Dermis blood vessel endothelial cell (primary cell): ENCODE results near the gene CSMD2. TPM values are rescaled to one million over a fixed set of nuclear protein-coding genes. Genes with fewer than 3 reads are reported as not detected.

Experiments
- DNase-seq: peaks from one replicate; pipeline ENCODE4 v3.0.0; 2010
- total RNA-seq: library from RNA; depleted of rRNA; stranded (reverse); fragments of >200 nt; gene quantifications from 2 replicates; pipeline ENCODE4 v1.2.3, GENCODE V29; 2014

The CSMD2 gene
- total RNA-seq, 1 donor from 2014 or later: under 0.01 TPM

DNA sequence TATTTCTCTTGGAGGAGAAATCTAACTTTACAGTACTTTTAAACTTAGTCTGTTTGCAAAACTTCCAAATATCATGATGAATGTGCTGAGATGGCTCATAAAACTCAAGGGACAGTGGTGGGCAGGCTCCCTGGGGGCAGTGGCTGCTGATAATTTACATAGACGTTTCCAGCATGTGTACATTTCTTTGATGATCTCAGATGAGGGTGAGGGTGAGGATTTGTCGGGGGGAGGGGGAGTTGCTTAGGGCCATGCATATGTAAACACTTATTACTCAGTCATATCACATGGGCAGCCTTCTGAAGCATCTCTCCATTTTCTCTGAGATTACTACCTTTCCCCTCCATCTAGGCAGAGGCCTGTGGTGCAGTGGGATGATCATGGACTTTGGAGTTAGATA, 454.1 kb downstream of the CSMD2 start:
- no peak for DNase-seq

GRCh38 chr1:33709783-33710718, 455.0 kb downstream of the CSMD2 start:
- no peak for DNase-seq

- DNase-seq: no peak
Measured at GRCh38 chr1:33709174-33709782, 455.8 kb downstream of the CSMD2 start.

DNA sequence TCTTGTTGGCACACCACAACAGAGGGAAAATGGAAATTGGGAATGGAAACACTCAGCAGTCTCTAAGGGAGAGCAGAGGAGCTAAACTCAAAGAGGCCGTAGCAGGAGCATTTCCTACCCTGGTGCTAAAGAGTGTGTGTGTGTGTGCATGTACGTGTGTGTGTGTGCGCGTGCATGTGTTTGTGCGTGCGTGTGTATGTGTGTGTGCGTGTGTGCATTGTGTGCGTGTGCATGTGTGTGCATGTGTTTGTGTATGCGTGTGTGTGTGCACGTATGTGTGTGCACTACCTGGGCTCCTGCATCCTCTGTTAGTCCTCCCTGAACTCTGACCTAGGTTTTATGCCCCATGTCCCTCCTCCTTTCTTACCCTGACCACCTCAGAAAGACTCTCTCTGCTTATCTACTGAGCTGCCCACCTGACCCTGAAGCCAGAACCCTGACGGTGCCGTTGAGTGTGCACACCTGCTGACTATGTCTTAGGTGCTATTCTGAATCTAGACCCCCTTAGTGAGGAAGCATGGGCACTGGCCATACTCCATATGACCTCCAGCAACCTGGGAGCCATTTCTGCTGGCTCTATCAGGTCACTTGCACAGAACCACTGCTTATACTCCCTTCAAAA, 458.3 kb downstream of the CSMD2 start:
- DNase-seq: no peak

DNA sequence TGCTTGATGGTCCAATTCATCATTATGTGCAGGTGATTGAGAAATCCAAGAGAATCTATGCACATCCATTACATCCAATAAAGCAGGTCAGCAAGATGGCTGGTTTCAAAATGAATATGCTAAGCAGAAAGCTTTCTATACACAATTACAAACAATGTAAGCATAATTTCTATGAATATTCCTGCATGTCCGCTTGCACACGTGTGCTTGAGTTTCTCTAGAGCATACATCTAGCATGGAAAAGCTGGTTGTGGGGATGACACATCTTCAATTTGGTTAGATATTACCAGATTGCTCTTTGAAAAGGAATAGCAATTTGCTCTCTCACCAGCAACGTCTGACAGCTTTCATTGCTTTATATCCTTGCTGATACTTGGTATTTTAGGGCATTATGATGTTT, 461.6 kb downstream of the CSMD2 start:
- no peak for DNase-seq

- no peak for DNase-seq
Measured at GRCh38 chr1:33698361-33699035, 466.5 kb downstream of the CSMD2 start.

- DNase-seq: no peak
Measured at GRCh38 chr1:33697816-33698215, 467.2 kb downstream of the CSMD2 start.

- no peak for DNase-seq
Measured at GRCh38 chr1:33696962-33697361, 468.1 kb downstream of the CSMD2 start.

DNA sequence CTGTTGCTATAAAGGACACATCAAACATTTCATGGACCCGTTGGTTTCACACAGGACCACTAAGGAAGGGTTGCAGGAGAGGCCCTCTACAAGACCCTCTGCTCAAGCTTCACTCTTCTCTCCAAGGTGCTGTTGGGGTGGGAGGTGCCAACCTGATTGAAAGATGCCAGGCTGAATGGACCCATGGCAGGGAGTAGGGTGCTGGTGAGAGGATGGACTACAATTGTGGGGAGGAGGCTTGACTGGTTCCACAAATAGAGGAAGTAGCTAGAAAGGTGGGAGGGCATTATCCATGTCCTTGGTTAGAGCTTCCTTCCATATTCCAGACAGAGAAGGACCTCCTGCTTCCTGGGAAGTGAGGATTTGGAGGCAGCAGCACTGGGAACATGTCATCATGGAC, 468.7 kb downstream of the CSMD2 start:
- DNase-seq: no peak

- DNase-seq: no peak
Measured at GRCh38 chr1:33692206-33693188, 472.5 kb downstream of the CSMD2 start.

- DNase-seq: no peak
Measured at GRCh38 chr1:33687000-33687399, 478.0 kb downstream of the CSMD2 start.

DNA sequence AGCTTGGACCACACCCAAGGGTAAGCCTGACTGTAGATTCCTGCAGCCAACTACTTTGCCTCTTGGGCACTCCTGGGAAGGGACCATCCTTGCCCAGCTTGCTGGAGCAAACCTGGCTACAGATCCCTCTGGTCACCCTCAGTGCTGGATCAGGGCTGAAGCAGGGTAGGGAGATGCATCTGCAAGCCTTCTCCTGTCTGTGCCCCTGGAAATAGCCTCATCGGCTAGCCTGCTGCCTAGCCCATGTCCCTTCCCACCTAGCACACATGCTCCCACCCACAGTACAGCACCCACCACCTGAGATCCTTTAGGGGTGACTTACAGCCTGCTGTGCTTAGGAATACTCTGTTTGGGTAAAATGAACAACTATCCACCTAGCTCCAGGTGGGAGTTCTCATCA, 478.5 kb downstream of the CSMD2 start:
- DNase-seq: no peak

GRCh38 chr1:33685256-33685655, 479.8 kb downstream of the CSMD2 start:
- no peak for DNase-seq

DNA sequence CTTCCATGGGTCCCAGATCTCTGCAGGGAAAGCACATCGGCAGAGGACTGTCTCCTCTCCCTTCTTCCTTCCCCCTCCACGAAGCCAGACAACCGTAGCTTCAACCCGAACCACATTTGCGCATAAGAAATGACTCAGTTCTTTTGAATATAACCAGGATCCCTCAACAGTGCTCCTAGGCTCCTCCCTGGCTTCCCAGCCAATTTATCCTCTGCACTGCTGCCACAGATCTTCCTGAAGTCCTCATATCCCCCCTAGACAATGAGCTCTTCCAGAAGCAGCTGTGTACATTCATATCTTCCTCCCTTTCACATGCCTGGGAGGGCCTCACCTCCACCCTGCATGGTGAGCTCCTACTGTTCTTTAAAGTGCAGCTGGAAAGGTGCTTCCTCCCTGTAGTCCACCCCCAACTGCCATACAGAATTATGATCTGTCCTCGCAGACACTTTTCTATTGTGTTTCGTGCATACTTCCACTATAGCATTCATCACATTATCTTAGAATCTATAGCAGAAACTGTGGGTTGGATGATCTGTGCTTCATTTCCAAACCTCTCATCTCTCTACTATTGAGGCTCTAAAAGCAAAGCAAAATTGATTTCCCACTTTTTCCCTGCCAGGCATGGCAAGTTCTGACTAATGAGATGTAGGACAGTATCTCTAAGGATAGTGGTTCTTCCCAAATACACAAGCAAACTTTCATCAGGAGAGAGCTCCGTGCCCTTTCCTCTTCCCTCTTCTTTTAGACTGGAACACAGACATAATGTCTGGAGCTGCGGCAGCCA, 480.4 kb downstream of the CSMD2 start:
- no peak for DNase-seq

DNA sequence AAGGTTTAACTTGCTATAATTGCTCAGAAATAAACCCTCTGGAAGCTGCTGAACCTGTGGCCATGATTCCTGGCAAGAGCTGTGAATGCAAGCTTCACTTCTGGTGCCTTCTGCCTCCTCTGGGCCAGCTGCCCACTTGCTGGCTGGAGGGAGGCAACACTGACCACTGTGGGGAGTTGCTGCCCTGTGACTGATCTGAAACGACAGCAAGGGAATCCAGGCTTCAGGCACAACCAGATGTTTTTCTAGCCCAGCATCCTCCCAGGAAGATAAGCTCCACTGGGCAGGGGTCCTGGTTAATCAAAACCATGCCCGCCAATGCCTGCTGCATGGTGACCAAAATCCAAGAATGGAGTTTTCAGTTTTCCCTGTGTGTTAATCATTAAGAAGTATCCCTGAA, 481.1 kb downstream of the CSMD2 start:
- no peak for DNase-seq

- no peak for DNase-seq
Measured at GRCh38 chr1:33682371-33682770, 482.7 kb downstream of the CSMD2 start.

DNA sequence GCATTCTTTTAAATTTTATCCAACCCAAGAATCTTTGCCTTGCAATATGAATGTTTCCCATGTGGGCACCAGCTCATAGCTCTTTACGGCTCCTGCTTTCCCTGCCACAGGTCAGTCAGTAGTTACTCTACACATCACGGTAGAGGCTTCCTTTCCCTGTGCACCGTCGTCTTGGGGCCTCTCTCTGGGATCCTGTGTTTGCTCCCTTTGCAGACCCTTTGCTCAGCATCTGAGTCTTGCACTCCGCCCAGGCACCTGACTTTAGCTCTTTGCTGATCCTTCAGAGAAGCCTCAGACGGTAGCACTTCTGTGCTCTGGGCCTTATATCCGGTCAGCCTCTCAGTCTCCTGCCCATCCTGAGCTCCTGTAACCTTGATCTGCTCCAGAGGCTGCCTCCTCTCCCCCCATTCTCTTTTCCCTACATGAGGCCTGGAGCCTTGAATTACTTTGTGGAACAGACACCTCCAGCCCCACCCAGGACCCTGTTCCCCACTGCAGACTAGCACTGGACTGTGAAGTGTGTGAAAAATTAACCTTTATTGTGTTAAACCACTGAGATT, 484.7 kb downstream of the CSMD2 start:
- DNase-seq: no peak

GRCh38 chr1:33670567-33670966, 494.5 kb downstream of the CSMD2 start:
- DNase-seq: no peak

DNA sequence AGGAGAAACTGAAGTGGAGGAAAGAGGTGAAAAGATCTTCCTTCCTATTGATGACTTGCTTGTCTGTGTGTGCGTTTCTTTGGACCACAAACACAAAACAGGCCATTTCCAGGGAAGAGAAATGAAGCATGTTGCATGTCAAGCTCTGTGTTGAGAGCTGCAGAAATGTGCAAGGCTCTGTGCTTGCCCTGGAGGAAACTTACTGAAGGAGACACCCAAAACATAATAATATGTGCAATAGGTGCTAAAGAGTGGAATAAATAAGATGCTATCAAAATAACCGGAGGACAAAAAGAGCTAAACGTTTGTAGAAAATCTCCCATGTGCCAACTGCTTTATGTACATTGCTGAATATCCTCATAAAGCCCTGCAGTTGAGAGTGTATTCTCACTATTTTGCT, 496.3 kb downstream of the CSMD2 start:
- no peak for DNase-seq

DNA sequence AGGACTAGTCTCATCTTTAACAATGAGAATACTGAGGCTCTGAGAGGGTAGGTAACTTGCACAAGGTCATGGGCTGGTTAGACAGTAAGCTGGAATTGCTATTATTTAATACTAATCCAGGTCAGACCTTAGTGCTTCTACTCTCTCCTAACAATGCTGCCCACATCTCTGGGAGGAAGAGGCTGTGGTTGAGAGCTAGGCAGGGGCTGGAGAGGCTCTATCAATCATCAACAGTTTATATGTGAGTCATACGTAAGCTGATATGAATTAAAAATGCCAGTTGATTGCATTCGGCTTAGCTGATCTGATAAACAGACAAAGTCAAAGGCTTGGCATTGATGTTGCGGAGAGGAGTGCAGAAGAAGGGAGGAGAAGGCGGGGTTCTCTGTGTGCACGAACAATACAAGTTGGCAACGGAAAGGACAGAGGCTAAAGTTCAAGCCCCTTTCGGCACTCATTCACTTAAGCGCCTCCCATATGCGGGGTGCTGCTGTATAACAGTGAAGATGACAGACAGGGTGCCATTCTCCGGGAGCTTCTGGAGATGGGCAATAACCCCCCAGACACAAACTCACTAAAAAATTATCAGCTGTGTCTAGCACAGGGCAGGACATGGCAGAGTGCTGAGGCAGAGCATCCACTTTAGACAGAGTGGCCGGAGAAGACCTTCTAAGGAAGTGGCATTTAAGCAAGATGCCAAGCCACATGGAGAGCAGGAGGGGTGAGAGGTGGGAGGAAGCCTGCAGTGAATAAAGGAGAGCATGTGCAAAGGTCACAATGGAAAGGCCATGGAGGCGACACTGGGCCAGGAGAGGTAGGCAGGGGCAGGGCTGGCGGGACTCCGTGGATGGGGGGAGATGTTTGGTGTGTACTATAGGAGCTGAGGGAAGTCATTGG, 497.4 kb downstream of the CSMD2 start:
- no peak for DNase-seq
